Subcutaneous abdominal adipose tissue (tissue), 5 donors: Measurements from ENCODE around the gene COMMD4.

Source experiments
- H3K27ac ChIP-seq: one replicate; pipeline ENCODE4 v1.7.0; 2013; ENCODE audit warnings: low read depth, mild to moderate bottlenecking, inconsistent platforms, low read length, moderate library complexity
- H3K27me3 ChIP-seq, 5 donors: one replicate each; pipeline ENCODE4 v1.7.0; 2013; ENCODE audit warnings: low read length in 5 of 5, inconsistent platforms in 1 of 5; ENCODE audit not compliant: control insufficient read depth in 5 of 5, insufficient read depth in 4 of 5
- H3K36me3 ChIP-seq, 5 donors: one replicate each; pipeline ENCODE4 v1.7.0; 2013; ENCODE audit warnings: low read length in 5 of 5; ENCODE audit not compliant: control insufficient read depth in 5 of 5, insufficient read depth in 5 of 5
- H3K4me1 ChIP-seq, 5 donors: one replicate each; pipeline ENCODE4 v1.7.0; 2013; ENCODE audit warnings: low read length in 5 of 5, mild to moderate bottlenecking in 3 of 5, moderate library complexity in 1 of 5; ENCODE audit not compliant: control insufficient read depth in 5 of 5, insufficient read depth in 5 of 5
- H3K4me3 ChIP-seq, 5 donors: one replicate each; pipeline ENCODE4 v1.7.0; 2013; ENCODE audit warnings: low read length in 5 of 5, low read depth in 1 of 5
- H3K9ac ChIP-seq, 5 donors: one replicate each; pipeline ENCODE4 v1.7.0; 2013; ENCODE audit warnings: low read length in 5 of 5, mild to moderate bottlenecking in 4 of 5, moderate library complexity in 3 of 5
- H3K9me3 ChIP-seq, 5 donors: one replicate each; pipeline ENCODE4 v1.7.0; 2013; ENCODE audit warnings: low read length in 5 of 5; ENCODE audit not compliant: control insufficient read depth in 5 of 5
- donor health status: healthy.
- donor health status: healthy.
- donor health status: healthy.
- donor health status: healthy.
- donor health status: healthy.

COMMD4 gene

DNA sequence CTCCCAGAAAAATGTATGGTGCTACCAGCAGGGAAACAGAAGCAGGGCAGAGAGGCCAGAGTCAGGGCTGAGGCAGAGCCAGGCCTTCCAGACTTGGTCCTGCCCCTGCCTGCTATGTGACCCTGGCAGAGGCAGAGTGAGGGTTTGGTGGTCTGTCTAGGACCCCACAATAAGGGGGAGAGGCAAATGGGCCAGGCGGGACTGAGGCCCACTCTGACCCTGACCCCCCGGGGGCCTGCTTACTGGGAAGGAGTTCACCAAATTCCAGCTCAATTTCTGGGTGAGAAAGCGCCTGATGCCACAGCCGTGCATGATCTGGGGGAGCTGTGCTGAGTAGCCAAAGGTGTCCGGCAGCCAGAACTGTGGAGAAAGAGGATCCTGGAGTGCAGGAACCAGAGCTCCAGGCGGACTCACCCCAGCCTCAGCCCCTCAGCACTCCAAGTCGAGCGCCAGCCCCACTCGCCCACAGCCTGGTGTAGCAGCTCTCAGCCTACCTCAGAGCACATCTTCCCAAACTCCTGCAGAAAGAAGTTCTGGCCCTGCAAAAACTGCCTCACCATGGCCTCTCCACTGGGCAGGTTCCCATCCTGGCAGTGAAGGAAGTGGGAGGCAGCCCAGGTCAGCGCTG lies 25.6 kb downstream of the COMMD4 start:
- no peak overlapping the region for H3K4me3 ChIP-seq
- peaks cover 0 to 96% (median 88%) of the 10 kb centered on the region in 5 donors for H3K36me3 ChIP-seq
- no peaks in the 10 kb centered on the region for H3K9me3 ChIP-seq
- no peak overlapping the region for H3K9ac ChIP-seq
- no peaks in the 10 kb centered on the region for H3K4me1 ChIP-seq
- H3K27me3 ChIP-seq = no peaks in the 10 kb centered on the region
- no peak overlapping the region for H3K27ac ChIP-seq

DNA sequence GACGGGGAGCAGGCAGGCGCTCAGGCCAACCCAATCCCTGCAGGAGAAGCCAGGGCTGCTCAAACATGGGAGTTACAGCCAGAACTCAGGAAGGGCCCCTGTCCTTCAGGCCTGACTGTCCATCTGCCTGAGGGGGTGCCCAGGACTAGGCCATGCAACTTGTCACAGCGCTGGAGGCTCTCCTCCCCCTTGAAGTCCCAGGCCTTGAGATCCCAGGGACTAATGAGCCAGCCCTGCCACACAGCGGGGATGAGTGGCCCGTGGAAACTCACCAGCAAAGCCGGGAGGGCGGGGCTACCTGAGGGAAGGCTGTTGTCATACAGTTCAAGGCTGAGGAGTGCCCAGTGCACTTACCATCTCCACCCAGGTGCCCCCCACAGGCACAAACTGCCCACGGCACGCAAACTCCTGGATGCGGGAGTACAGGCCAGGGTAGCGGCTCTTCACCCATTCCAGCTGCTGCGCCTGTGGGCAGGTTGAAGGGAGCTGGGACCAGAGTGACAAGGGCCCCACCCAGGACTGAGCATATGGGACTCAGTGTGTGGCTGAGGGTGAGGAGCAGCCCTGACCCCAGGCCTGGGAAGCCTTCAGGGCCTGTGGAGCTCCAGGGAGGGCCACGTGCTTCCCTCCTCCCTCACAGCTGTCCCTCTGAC lies 26.3 kb downstream of the COMMD4 start:
- Histone ChIP-seq H3K27ac (no peak overlapping the region), H3K9ac (no peak overlapping the region), H3K9me3 (no peaks in the 10 kb centered on the region), H3K27me3 (no peaks in the 10 kb centered on the region), H3K36me3 (peaks cover 3 to 96% (median 88%) of the 10 kb centered on the region in 5 donors), H3K4me1 (peaks cover 0 to 2% (median under 1%) of the 10 kb centered on the region in 5 donors), H3K4me3 (no peak overlapping the region)

DNA sequence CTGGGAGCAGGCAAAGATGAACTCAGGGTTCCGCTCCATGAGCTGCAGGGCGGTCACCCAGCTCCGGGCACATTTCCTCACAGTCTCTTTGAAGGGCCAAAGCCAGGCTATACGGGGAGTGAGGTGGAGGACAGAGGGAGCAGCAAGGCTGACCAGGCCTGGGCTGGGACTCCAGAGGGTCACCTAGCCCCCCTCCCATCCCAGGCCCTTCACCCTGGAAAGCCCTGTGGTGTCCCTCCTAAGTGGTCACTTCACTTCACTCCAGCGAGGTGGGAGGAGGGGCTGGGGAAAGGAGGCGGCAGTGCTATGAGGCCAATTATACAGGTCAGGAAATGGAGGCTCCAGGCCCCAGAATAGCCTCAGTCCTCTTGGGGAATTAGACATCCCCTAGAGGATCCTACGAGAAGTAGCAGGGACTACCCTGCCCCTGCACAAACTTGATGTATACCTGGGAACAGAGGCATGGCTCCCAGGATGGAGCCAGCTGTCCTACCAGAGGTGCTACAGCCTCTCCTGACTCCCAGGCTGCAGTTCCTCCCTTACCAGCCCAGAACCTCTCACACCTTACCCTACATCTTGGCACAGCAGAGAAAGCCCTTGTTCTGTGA lies 26.9 kb downstream of the COMMD4 start:
- Histone ChIP-seq H3K36me3 (peaks cover 3 to 92% (median 90%) of the 10 kb centered on the region in 5 donors), H3K4me1 (peaks cover 2 to 8% (median 7%) of the 10 kb centered on the region in 5 donors), H3K4me3 (no peak overlapping the region), H3K27me3 (no peaks in the 10 kb centered on the region), H3K9ac (no peak overlapping the region), H3K27ac (no peak overlapping the region), H3K9me3 (no peaks in the 10 kb centered on the region)

DNA sequence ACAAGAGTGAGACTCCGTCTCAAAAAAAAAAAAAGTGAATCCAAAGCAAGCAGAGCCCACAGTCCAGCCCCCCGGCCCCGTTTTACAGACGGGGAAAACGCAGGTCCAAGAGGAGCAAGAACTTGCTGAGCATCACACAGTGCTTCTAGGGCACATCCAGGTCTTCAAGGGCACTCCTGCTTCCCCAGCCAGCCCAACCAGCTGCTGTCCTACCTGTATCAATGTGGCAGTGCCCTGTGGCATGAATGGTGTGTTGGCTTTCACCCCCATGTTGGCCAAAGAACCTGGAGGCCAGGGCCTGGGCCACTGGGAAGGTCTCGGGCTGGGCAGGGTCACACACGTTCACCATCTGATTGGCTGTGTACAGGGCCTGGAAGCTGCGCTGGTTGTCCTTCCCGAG lies 27.9 kb downstream of the COMMD4 start:
- Histone ChIP-seq H3K36me3 (peaks cover 3 to 81% (median 80%) of the 10 kb centered on the region in 5 donors), H3K9ac (no peak overlapping the region)

DNA sequence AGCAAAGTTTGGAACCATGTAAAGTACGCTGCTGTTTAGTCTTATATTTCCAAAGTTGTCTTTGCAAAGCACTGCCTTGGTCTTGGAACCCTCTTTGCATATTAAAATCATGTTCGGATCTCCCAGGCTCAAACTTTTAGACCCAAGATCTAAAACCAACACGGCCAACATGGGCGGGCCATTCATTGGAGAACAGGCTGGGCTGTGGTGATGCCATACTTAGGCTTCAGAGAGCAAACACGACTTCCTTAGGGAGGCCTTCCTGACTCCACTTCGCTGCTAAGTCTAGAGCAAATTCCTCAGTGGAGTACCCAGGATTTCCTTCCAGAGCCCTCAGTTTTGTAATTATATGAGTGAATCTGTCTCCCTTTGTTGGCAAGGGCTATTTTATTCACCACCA lies 29.0 kb downstream of the COMMD4 start:
- peaks cover 3 to 71% (median 69%) of the 10 kb centered on the region in 5 donors for H3K36me3 ChIP-seq
- H3K27ac ChIP-seq = no peak overlapping the region
- H3K4me1 ChIP-seq = peaks cover 5 to 22% (median 20%) of the 10 kb centered on the region in 5 donors
- no peaks in the 10 kb centered on the region for H3K9me3 ChIP-seq
- H3K4me3 ChIP-seq = no peak overlapping the region
- no peak overlapping the region for H3K9ac ChIP-seq
- no peaks in the 10 kb centered on the region for H3K27me3 ChIP-seq

More for the DNA sequence above, 27.9 kb downstream of the COMMD4 start:
- Histone ChIP-seq H3K4me1 (peaks cover 2 to 11% (median 9%) of the 10 kb centered on the region in 5 donors), H3K27ac (no peak overlapping the region), H3K4me3 (no peak overlapping the region), H3K9me3 (no peaks in the 10 kb centered on the region), H3K27me3 (no peaks in the 10 kb centered on the region)

DNA sequence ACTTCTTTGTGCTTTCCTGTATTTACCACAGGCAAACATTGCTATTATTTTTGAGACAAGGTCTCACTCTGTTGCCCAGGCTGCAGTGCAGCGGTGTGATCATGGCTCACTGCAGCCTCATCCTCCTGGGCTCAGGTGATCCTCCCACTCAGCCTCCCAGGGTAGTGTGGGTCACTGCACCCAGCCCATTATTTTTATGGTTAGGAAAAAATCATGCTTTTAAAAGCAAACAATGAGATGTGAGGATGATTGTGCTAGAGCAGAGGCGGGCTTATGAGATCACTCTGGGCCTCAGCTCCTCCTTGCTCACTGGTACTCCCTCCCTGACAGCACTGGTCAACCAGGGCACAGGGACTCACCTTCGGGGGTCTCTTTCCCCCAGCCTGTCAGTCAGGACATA lies 30.3 kb downstream of the COMMD4 start:
- Histone ChIP-seq H3K9ac (no peak overlapping the region), H3K27ac (no peak overlapping the region), H3K27me3 (no peaks in the 10 kb centered on the region), H3K9me3 (no peaks in the 10 kb centered on the region), H3K36me3 (peaks cover 7 to 62% (median 60%) of the 10 kb centered on the region in 5 donors), H3K4me1 (peaks cover 5 to 27% (median 22%) of the 10 kb centered on the region in 5 donors), H3K4me3 (no peak overlapping the region)

DNA sequence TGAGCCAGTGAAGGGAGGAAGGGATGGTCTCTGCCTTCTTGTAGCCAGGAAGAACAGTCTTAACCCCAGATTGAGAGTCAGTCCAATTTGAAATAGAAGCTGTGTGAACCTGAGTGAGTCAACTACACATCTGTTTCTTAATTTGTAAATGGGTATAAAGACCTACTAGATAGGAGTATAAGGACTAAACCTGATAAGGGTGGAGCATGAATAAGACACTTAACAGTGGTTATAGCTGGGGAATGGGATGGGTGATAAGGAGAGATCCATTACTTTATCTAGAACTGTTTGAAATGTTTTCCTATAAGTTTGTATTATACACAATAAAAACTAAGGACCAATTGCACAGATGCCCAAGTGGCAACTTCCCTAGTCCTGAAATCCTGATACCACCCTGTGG lies 31.1 kb downstream of the COMMD4 start:
- peak overlapping the region in 2 of 5 donors; percentile 67 to 82 for H3K4me3 ChIP-seq
- H3K27ac ChIP-seq = peak overlapping the region; percentile 99
- H3K27me3 ChIP-seq = no peaks in the 10 kb centered on the region
- no peaks in the 10 kb centered on the region for H3K9me3 ChIP-seq
- H3K4me1 ChIP-seq = peaks cover 5 to 27% (median 22%) of the 10 kb centered on the region in 5 donors
- peak overlapping the region in 2 of 5 donors; percentile 90 to 98 for H3K9ac ChIP-seq
- H3K36me3 ChIP-seq = peaks cover 10 to 62% (median 60%) of the 10 kb centered on the region in 5 donors

DNA sequence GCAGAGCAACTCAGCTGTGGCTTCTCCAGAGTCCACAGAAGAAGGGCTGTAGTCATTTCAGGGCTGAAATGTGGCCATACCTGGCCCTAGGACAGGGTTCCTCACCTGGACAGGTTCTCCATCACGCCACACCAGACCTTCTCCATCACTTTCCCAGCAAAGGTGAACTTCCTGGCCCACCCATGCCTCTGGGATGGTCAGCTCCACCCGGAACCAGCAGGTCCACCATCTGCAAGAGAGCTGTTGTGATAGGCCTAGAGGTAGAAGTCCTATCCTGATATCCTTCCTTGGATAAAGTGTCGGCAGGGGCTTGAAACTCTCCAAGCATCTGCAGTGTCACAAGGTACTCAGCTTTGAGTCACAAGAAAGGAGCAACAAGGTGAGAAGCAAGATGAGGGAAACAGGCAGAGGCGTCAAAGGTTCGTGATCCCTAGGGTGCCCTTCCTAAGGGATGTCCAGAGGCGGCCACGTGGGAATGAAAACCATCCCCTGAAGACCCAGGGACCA lies 31.6 kb downstream of the COMMD4 start:
- peak overlapping the region; percentile 63 to 99 (median 98) for H3K9ac ChIP-seq
- H3K36me3 ChIP-seq = peaks cover 10 to 61% (median 57%) of the 10 kb centered on the region in 5 donors
- H3K27ac ChIP-seq = peak overlapping the region; percentile 99
- H3K4me3 ChIP-seq = peak overlapping the region; percentile 67 to 88 (median 80)
- no peaks in the 10 kb centered on the region for H3K27me3 ChIP-seq
- H3K4me1 ChIP-seq = peaks cover 5 to 27% (median 22%) of the 10 kb centered on the region in 5 donors
- H3K9me3 ChIP-seq = no peaks in the 10 kb centered on the region

DNA sequence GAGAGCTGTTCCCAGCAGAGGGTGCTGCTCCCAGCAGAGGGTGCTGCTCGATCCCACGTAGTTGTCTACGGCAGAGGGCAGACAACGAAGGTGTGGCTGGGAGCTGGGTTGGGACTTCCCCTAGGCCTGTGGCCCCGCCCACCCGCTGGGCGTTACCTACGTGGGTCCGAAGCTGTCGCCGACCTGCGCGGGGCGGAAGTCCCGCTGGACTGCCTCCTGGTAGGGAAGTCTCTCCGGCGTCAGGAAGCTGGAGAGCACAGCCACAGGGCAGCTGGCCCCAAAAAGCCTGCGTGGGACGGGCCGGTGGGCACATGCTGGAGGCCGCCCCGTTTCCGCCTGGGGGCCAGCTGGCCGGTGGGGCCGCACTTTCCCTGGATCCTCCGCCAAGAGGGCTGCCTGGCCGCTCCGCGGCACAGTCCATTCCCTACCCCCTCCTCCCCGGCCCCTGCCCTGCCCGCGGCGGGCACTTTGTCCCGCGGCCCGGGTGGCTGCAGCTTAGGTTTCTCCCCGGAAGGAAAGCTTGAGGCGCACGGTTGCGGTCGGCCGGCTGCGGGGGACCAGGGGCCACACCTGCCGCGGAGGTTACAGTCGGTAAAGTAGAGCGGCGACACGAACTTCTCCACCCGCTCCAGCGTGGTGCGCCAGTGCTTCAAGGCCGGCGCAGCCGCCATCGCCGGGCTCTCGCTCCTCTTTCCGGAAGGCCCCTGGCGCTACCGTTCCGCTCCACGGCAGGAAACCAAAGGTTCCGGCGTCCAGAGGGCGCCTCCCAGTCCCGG lies 32.2 kb downstream of the COMMD4 start, which contains the start of gene MAN2C1:
Gene MAN2C1, minus strand, starts transcription at position 695 of the 776 bp plus-strand sequence. Its CDS starts 24 bp downstream, at position 671.
- Histone ChIP-seq H3K36me3 (peaks cover 10 to 60% (median 56%) of the 10 kb centered on the region in 5 donors), H3K4me3 (peak within 1 kb of the TSS; percentile 78 to 88 (median 81)), H3K27ac (peak within 1 kb of the TSS; percentile 99)

More for the DNA sequence above, 32.2 kb downstream of the COMMD4 start, which contains the start of gene MAN2C1:
- no peaks in the 10 kb centered on the region for H3K27me3 ChIP-seq
- H3K4me1 ChIP-seq = peaks cover 5 to 27% (median 22%) of the 10 kb centered on the region in 5 donors
- H3K9ac ChIP-seq = peak within 1 kb of the TSS; percentile 90 to 99 (median 99)
- H3K9me3 ChIP-seq = no peaks in the 10 kb centered on the region
